ENCODE measurements around the gene CAPN12.

The CAPN12 gene

GRCh38 chr19:38723990-38724854, 20.1 kb downstream of the CAPN12 start:
- DNase-seq: no peak

GRCh38 chr19:38723606-38723965, 20.7 kb downstream of the CAPN12 start:
- DNase-seq: no peak

- DNase-seq: no peak
Measured at GRCh38 chr19:38722947-38723605, 21.2 kb downstream of the CAPN12 start.

GRCh38 chr19:38721979-38722773, 22.1 kb downstream of the CAPN12 start:
- DNase-seq: no peak

- no peak for DNase-seq
Measured at GRCh38 chr19:38721496-38721895, 22.8 kb downstream of the CAPN12 start.

- no peak for DNase-seq
Measured at GRCh38 chr19:38720559-38721236, 23.6 kb downstream of the CAPN12 start.

DNA sequence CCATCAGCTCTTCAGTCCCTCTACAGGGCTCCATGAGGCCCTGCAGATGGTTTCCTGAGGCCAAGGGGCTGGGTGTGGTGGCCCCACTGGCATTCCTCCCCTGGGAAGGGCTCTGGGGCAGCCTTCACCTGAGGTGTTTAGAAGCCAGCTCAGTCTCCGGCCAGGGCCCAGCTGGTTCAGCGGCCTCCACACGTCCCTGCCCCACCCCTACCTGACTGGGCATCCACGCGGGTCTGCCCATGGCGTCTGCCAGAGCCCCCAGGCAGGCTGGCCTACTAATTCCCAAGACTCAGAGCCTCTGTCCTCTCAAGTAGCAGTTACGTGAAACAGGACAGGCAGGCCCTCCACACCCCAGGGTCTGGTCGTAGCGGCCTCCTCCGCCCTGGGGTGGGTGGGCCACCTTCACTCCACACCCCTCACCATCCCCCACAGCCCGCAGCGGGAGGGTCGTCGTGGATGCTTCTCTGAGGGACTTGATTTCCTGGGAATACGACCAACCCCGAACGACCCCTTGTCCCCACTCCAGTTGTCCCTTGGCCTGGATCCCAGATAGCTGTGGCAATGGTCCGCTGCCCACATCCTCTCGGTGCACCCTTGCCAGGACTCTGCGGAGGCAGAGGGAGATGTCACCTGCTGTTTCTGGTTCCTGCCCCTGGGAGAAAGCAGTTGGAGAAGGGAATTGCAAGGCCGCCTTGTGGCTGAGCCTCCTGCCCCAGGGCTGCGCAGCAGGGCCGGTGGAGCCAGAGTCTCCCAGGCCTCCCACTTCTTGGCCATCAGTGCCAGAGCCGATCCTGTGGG, 24.3 kb downstream of the CAPN12 start:
- DNase-seq: no peak

GRCh38 chr19:38718747-38719543, 25.3 kb downstream of the CAPN12 start:
- no peak for DNase-seq

- DNase-seq: no peak
Measured at GRCh38 chr19:38717855-38718254, 26.4 kb downstream of the CAPN12 start.

- DNase-seq: no peak
Measured at GRCh38 chr19:38717051-38717450, 27.2 kb downstream of the CAPN12 start.

DNA sequence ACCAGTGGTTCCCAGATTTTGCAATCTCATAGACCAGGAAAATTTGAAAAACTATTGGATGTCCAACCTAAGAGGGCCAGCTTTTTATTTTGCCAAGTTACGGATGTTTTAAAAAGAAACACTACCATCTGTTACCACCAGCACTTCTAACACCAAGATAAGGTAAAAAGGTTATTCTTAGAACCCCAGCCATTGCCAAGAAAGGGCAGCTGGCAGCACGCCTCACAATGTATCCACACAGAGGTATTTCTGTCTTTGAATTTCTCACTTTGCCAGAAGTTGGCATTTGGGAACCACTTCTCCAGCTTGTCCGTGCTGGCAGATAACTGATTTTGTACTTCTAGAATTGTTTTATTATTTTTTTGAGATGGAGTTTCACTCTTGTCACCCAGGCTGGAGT, 28.7 kb downstream of the CAPN12 start:
- DNase-seq: no peak

GRCh38 chr19:38714354-38714778, 29.9 kb downstream of the CAPN12 start:
- DNase-seq: no peak

GRCh38 chr19:38713865-38714264, 30.4 kb downstream of the CAPN12 start:
- no peak for DNase-seq

DNA sequence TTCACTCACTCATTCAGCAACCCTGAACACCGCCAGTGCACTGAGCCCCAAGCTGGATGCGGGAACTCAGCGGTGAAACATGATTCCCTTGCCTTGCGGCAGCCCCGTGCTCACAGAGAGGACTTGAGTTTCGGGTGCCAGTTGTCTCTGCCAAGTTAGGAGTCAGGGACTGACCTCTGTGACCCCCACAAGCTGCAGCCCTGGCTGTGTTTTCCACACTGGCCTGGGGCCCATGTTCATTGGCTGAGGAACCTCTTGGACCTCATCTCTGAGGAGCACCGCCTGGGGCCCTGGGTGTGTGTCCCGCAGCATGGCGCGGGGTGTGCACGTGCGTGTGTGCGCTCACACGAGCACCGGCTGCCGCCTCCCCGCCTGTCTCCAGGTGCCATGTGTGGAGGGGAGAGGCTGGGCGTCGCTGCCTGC, 31.0 kb downstream of the CAPN12 start:
- no peak for DNase-seq

DNA sequence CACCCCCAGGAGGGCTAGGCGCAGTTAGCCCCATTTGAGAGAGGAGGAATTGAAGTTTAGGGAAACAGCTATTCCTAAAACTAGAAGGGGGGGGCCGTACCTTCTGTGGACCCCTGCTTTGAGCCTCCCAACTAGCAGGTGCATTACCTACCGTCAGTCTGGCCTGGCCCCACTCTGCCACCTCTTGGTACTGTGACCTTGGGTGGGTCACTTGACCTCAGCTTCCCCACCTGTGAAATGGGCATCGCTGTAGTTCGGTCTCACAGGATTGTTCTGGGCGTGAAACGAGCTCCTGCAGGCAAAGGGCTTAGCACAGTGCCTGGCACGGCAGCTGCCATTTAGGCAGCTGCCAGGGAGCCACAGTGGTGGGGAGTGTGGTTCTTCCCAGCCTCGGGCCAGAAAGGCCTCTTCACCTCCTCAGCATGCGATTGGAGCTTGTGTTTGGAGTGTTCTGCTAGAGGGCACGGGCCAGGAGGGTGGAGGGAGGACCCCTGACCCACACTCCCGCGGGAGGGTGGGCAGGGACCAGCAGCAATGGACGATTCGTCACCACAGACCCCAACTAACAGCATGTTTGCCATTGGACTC, 32.0 kb downstream of the CAPN12 start:
- DNase-seq: no peak

GRCh38 chr19:38711726-38712153, 32.5 kb downstream of the CAPN12 start:
- DNase-seq: no peak

GRCh38 chr19:38710928-38711725, 33.1 kb downstream of the CAPN12 start:
- DNase-seq: no peak

- no peak for DNase-seq
Measured at GRCh38 chr19:38710416-38710702, 33.9 kb downstream of the CAPN12 start.

DNA sequence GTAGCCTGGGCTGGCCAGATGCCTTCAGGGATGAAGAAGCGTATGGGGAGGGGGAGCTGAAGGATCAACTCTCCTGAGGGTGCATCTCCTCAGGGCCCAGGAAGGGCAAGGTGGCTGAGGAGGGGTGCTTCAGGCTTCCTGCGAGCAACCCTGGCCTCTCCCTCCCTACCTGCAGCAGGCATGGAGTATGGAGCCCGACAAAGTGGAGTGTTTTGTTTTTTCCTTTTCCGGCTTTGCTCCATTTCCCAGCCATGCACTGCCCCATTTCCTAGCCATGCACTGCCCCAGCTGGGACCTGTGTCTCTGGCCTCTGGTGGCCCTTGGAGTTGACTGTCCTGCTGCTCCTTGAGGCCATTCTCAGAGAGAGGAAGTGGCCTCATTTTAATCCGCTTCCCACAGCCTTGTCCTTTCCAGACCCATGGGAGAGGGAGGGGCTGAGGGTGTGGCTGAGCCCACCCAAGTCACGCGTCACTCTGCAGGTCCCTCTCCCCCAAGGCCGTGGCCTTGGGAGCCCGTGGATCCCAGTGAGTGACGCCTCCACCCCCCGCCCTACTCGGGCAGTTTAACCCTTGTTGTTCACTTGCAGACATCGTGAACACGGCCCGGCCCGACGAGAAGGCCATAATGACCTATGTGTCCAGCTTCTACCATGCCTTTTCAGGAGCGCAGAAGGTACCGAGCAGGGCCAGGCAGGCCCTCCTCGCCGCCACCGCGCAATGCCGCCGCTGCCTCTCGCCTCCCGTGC, 34.4 kb downstream of the CAPN12 start:
- DNase-seq: no peak
